Measurements from ENCODE around the gene AZI2. TPM values are rescaled to one million over a fixed set of nuclear protein-coding genes. Genes with fewer than 3 reads are reported as not detected.

AZI2 gene
- polyA plus RNA-seq, 4 donors: 25.7 to 52.5 (median 30.7) TPM

DNA sequence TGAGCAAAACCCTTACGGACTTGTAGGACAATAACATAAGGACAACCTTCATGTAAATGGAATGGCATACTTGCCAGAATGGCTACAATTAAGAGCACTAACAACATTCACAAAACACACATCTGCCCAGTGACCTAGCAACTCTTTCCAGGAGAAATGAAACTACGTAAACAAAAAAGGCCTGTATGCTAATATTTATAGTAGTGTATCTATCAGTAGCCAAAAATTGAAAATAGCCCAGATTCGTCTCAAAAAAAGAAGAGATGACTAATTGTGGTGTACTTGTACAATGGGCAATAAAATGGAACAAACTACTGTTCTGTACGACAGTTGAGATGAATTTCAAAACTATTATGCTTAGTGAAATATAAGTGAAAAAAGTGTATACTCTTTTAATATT, 68.9 kb downstream of the AZI2 start:
- 61 to 76% (median 72%) methylated on average over 4 of the region's 4 CpGs for WGBS, 3 donors
- no peak for FAIRE-seq
- DNase-seq: no peak
- no peaks in the 10 kb centered on the region for H3K4me1 ChIP-seq (ENCODE audit: control insufficient read depth in 3 of 3, insufficient read depth in 2 of 3, low read depth in 1 of 3, low read length in 2 of 3)
- no peak overlapping the region for H3K4me3 ChIP-seq (ENCODE audit: low read depth in 1 of 3, low read length in 3 of 3)
- no peaks in the 10 kb centered on the region for H3K27me3 ChIP-seq (ENCODE audit: control insufficient read depth in 3 of 3, insufficient read depth in 3 of 3, low read length in 3 of 3)
- H3K36me3 ChIP-seq (ENCODE audit: control insufficient read depth in 3 of 3, insufficient read depth in 2 of 3, low read depth in 1 of 3, low read length in 3 of 3): peaks cover 0 to 9% (median 0%) of the 10 kb centered on the region in 3 donors
- no peaks in the 10 kb centered on the region for H3K9me3 ChIP-seq (ENCODE audit: control insufficient read depth in 2 of 2, insufficient read depth in 1 of 2, low read depth in 1 of 2, low read length in 1 of 2)
- H3K27ac ChIP-seq (ENCODE audit: low read depth in 1 of 3, low read length in 2 of 3): no peak overlapping the region

- H3K4me3 ChIP-seq (ENCODE audit: low read depth in 1 of 3, low read length in 3 of 3): no peak overlapping the region
- no peaks in the 10 kb centered on the region for H3K4me1 ChIP-seq (ENCODE audit: control insufficient read depth in 3 of 3, insufficient read depth in 2 of 3, low read depth in 1 of 3, low read length in 2 of 3)
- 88 to 97% (median 93%) methylated on average over 2 of the region's 2 CpGs for WGBS, 3 donors
- no peaks in the 10 kb centered on the region for H3K27me3 ChIP-seq (ENCODE audit: control insufficient read depth in 3 of 3, insufficient read depth in 3 of 3, low read length in 3 of 3)
- no peak for FAIRE-seq
- no peak overlapping the region for H3K27ac ChIP-seq (ENCODE audit: low read depth in 1 of 3, low read length in 2 of 3)
- H3K36me3 ChIP-seq (ENCODE audit: control insufficient read depth in 3 of 3, insufficient read depth in 2 of 3, low read depth in 1 of 3, low read length in 3 of 3): peaks cover 0 to 9% (median 0%) of the 10 kb centered on the region in 3 donors
- no peak for DNase-seq
- H3K9me3 ChIP-seq (ENCODE audit: control insufficient read depth in 2 of 2, insufficient read depth in 1 of 2, low read depth in 1 of 2, low read length in 1 of 2): no peaks in the 10 kb centered on the region
Measured at GRCh38 chr3:28278918-28279317, 69.7 kb downstream of the AZI2 start.

DNA sequence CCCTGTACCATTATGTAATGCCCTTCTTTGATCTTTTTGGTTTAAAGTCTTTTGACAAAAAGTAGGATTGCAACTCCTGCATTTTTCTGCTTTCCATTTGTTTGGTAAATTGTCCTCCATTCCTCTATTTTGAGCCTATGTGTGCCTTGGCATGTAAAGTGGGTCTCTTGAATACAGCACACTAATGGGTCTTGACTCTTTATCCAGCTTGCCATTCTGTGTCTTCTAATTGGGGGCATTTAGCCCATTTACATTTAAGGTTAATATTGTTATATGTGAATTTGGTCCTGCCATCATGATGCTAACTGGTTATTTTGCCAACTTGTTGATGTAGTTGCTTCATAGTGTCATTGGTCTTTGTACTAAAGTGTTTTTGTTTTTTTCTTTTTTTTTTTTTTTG, 74.8 kb downstream of the AZI2 start:
- FAIRE-seq: no peak

More for the DNA sequence above, 74.8 kb downstream of the AZI2 start:
- peaks cover 0 to 17% of the 10 kb centered on the region in 2 donors for H3K9me3 ChIP-seq (ENCODE audit: control insufficient read depth in 2 of 2, insufficient read depth in 1 of 2, low read depth in 1 of 2, low read length in 1 of 2)
- DNase-seq: no peak
- H3K27me3 ChIP-seq (ENCODE audit: control insufficient read depth in 3 of 3, insufficient read depth in 3 of 3, low read length in 3 of 3): no peaks in the 10 kb centered on the region
- peaks cover 2 to 21% (median 3%) of the 10 kb centered on the region in 3 donors for H3K36me3 ChIP-seq (ENCODE audit: control insufficient read depth in 3 of 3, insufficient read depth in 2 of 3, low read depth in 1 of 3, low read length in 3 of 3)
- H3K4me3 ChIP-seq (ENCODE audit: low read depth in 1 of 3, low read length in 3 of 3): no peak overlapping the region
- H3K4me1 ChIP-seq (ENCODE audit: control insufficient read depth in 3 of 3, insufficient read depth in 2 of 3, low read depth in 1 of 3, low read length in 2 of 3): no peaks in the 10 kb centered on the region
- H3K27ac ChIP-seq (ENCODE audit: low read depth in 1 of 3, low read length in 2 of 3): no peak overlapping the region

Other genes starting within 250 kb of the AZI2 start
- gene CMC1, start 107.2 kb downstream of the AZI2 start, polyA plus RNA-seq: 10 to 100 TPM; 33.1 to 57.3 (median 47.3) TPM
- gene ZCWPW2, start 103 bp downstream of the AZI2 start, polyA plus RNA-seq: under 1 TPM in 2 of 4 donors, not detected in 2; 0.37 to 0.90 TPM

Measured in small intestine (tissue), 7 donors.